AG08395 (cell line): ENCODE data around the gene ZNF791.
A peak's percentile ranks its signal among the peaks of the same experiment; 100 is the strongest.
"Not testable (repeated sequence)": the region's sequence is repeated elsewhere in the genome, so short reads cannot be mapped to it uniquely, and the experiment has no call there.

Experiments used
- DNase-seq: peaks from one replicate; pipeline ENCODE4 v3.0.0; 2012; ENCODE audit warnings: mixed read lengths, low spot score

Gene ZNF791

GRCh38 chr19:12610540-12611360, at the start of gene ZNF791, which contains the start of gene ZNF490:
Gene ZNF791 (plus strand): TSS chr19:12610920. CDS start chr19:12611080, 160 bp downstream.
Gene ZNF490 (minus strand): TSS chr19:12610813. CDS start chr19:12610680, 133 bp downstream.
- peak; percentile 99 for DNase-seq

- DNase-seq = peak; percentile 95
Measured at GRCh38 chr19:12564016-12564664, 46.6 kb upstream of the ZNF791 start.

- not testable (repeated sequence) for DNase-seq
Measured at GRCh38 chr19:12566380-12566779, 44.3 kb upstream of the ZNF791 start.

- DNase-seq = no peak
Measured at GRCh38 chr19:12567951-12568350, 42.8 kb upstream of the ZNF791 start.

GRCh38 chr19:12574036-12574435, 36.7 kb upstream of the ZNF791 start:
- no peak for DNase-seq

GRCh38 chr19:12578641-12579040, 32.1 kb upstream of the ZNF791 start:
- DNase-seq = no peak

- DNase-seq = no peak
Measured at GRCh38 chr19:12580180-12580694, 30.5 kb upstream of the ZNF791 start.

GRCh38 chr19:12581100-12581499, 29.6 kb upstream of the ZNF791 start:
- DNase-seq = no peak

- no peak for DNase-seq
Measured at GRCh38 chr19:12596485-12596884, 14.2 kb upstream of the ZNF791 start.

GRCh38 chr19:12596927-12597548, 13.7 kb upstream of the ZNF791 start:
- no peak for DNase-seq

- no peak for DNase-seq
Measured at GRCh38 chr19:12597594-12597993, 13.1 kb upstream of the ZNF791 start.

- DNase-seq = no peak
Measured at GRCh38 chr19:12603714-12604113, 7.0 kb upstream of the ZNF791 start.

GRCh38 chr19:12606796-12607195, 3.9 kb upstream of the ZNF791 start:
- DNase-seq = no peak

GRCh38 chr19:12607631-12608030, 3.1 kb upstream of the ZNF791 start:
- no peak for DNase-seq

- peak; percentile 84 for DNase-seq
Measured at GRCh38 chr19:12611361-12611699, 610 bp downstream of the ZNF791 start.

GRCh38 chr19:12617646-12618045, 6.9 kb downstream of the ZNF791 start:
- DNase-seq = no peak

- not testable (repeated sequence) for DNase-seq
Measured at GRCh38 chr19:12621253-12622024, 10.7 kb downstream of the ZNF791 start.

GRCh38 chr19:12623361-12624031, 12.8 kb downstream of the ZNF791 start:
- no peak for DNase-seq

GRCh38 chr19:12626958-12627357, 16.2 kb downstream of the ZNF791 start:
- no peak for DNase-seq

- no peak for DNase-seq
Measured at GRCh38 chr19:12628040-12629022, 17.6 kb downstream of the ZNF791 start.
